ENCODE measurements around the gene CBLL2.
"Not testable (repeated sequence)": the region's sequence is repeated elsewhere in the genome, so short reads cannot be mapped to it uniquely, and the experiment has no call there.

The CBLL2 gene

GRCh38 chrX:22272613-22273012 is at the start of gene CBLL2:
Gene CBLL2 (plus strand): TSS chrX:22272913. CDS start chrX:22272992, 79 bp downstream.
- no peak for DNase-seq (ENCODE audit: low read depth, low spot score)

GRCh38 chrX:22234380-22234779 is 38.3 kb upstream of the CBLL2 start:
- no peak for DNase-seq (ENCODE audit: low read depth, low spot score)

GRCh38 chrX:22237479-22237878 is 35.2 kb upstream of the CBLL2 start:
- no peak for DNase-seq (ENCODE audit: low read depth, low spot score)

- DNase-seq (ENCODE audit: low read depth, low spot score), result no peak
Measured at GRCh38 chrX:22246620-22247019, 26.1 kb upstream of the CBLL2 start.

GRCh38 chrX:22247169-22247568 is 25.5 kb upstream of the CBLL2 start:
- no peak for DNase-seq (ENCODE audit: low read depth, low spot score)

- no peak for DNase-seq (ENCODE audit: low read depth, low spot score)
Measured at GRCh38 chrX:22248401-22248800, 24.3 kb upstream of the CBLL2 start.

GRCh38 chrX:22249371-22249770 is 23.3 kb upstream of the CBLL2 start:
- no peak for DNase-seq (ENCODE audit: low read depth, low spot score)

- DNase-seq (ENCODE audit: low read depth, low spot score), result no peak
Measured at GRCh38 chrX:22268706-22269105, 4.0 kb upstream of the CBLL2 start.

- DNase-seq (ENCODE audit: low read depth, low spot score), result no peak
Measured at GRCh38 chrX:22273714-22274317, 1.1 kb downstream of the CBLL2 start.

GRCh38 chrX:22276781-22277180 is 4.1 kb downstream of the CBLL2 start:
- DNase-seq (ENCODE audit: low read depth, low spot score), result no peak

GRCh38 chrX:22278375-22278774 is 5.7 kb downstream of the CBLL2 start:
- DNase-seq (ENCODE audit: low read depth, low spot score), result no peak

- DNase-seq (ENCODE audit: low read depth, low spot score), result not testable (repeated sequence)
Measured at GRCh38 chrX:22289209-22289608, 16.5 kb downstream of the CBLL2 start.

- no peak for DNase-seq (ENCODE audit: low read depth, low spot score)
Measured at GRCh38 chrX:22296871-22297270, 24.2 kb downstream of the CBLL2 start.

- DNase-seq (ENCODE audit: low read depth, low spot score), result no peak
Measured at GRCh38 chrX:22300130-22300529, 27.4 kb downstream of the CBLL2 start.

- DNase-seq (ENCODE audit: low read depth, low spot score), result no peak
Measured at GRCh38 chrX:22310779-22311178, 38.1 kb downstream of the CBLL2 start.

- no peak for DNase-seq (ENCODE audit: low read depth, low spot score)
Measured at GRCh38 chrX:22313766-22314165, 41.1 kb downstream of the CBLL2 start.

- no peak for DNase-seq (ENCODE audit: low read depth, low spot score)
Measured at GRCh38 chrX:22314211-22314610, 41.5 kb downstream of the CBLL2 start.

- no peak for DNase-seq (ENCODE audit: low read depth, low spot score)
Measured at GRCh38 chrX:22314692-22315091, 42.0 kb downstream of the CBLL2 start.

- no peak for DNase-seq (ENCODE audit: low read depth, low spot score)
Measured at GRCh38 chrX:22315151-22315550, 42.4 kb downstream of the CBLL2 start.

GRCh38 chrX:22320236-22320873 is 47.6 kb downstream of the CBLL2 start:
- DNase-seq (ENCODE audit: low read depth, low spot score), result no peak

GRCh38 chrX:22323541-22323940 is 50.8 kb downstream of the CBLL2 start:
- no peak for DNase-seq (ENCODE audit: low read depth, low spot score)
